DOHH2 (cell line): ENCODE data around the gene NEUROD4.
"Not testable (repeated sequence)": the region's sequence is repeated elsewhere in the genome, so short reads cannot be mapped to it uniquely, and the experiment has no call there.

ENCODE experiments used
- H3F3A ChIP-seq: fragments of 200-600 bp; sonication (generic), shearing (Covaris generic); 2 replicates; pipeline ENCODE4 v1.6.0; 2016; ENCODE audit warnings: antibody characterized with exemption, mild to moderate bottlenecking; ENCODE audit not compliant: control insufficient read depth, insufficient read depth
- H3K27ac ChIP-seq: fragments of 200-600 bp; sonication (generic); 2 replicates; pipeline ENCODE4 v1.5.1; 2014; ENCODE audit warnings: low read depth, mild to moderate bottlenecking, low read length, moderate library complexity
- H3K27me3 ChIP-seq: fragments of 200-600 bp; sonication (generic); 2 replicates; pipeline ENCODE4 v1.6.1; 2014; ENCODE audit warnings: mild to moderate bottlenecking, low read length, mixed read lengths; ENCODE audit not compliant: control insufficient read depth
- H3K36me3 ChIP-seq: fragments of 200-600 bp; sonication (generic); 2 replicates; pipeline ENCODE4 v1.6.1; 2014; ENCODE audit warnings: mild to moderate bottlenecking, low read length, moderate library complexity, mixed read lengths; ENCODE audit not compliant: control insufficient read depth
- H3K4me1 ChIP-seq: fragments of 200-600 bp; sonication (generic); 2 replicates; pipeline ENCODE4 v1.6.1; 2014; ENCODE audit warnings: mild to moderate bottlenecking, low read length, mixed read lengths; ENCODE audit not compliant: control insufficient read depth
- H3K4me2 ChIP-seq: fragments of 200-600 bp; sonication (generic); 2 replicates; pipeline ENCODE4 v1.6.0; 2014; ENCODE audit warnings: mild to moderate bottlenecking, low read length, moderate library complexity
- H3K4me3 ChIP-seq: fragments of 200-600 bp; sonication (generic); 2 replicates; pipeline ENCODE4 v1.5.1; 2014; ENCODE audit warnings: mild to moderate bottlenecking, low read length, mixed read lengths
- H3K79me2 ChIP-seq: fragments of 200-600 bp; sonication (generic); 2 replicates; pipeline ENCODE4 v1.6.1; 2014; ENCODE audit warnings: mild to moderate bottlenecking, low read length, mixed read lengths; ENCODE audit not compliant: control insufficient read depth
- H3K9me2 ChIP-seq: fragments of 200-600 bp; sonication (generic); replicated peaks from 2 replicates; pipeline ENCODE4 v1.6.1; 2014; ENCODE audit warnings: mild to moderate bottlenecking, low read length, mixed read lengths; ENCODE audit not compliant: control insufficient read depth
- H3K9me3 ChIP-seq: fragments of 200-600 bp; sonication (generic); 2 replicates; pipeline ENCODE4 v1.6.1; 2014; ENCODE audit warnings: antibody characterized with exemption, low read length, mixed read lengths; ENCODE audit not compliant: control insufficient read depth, insufficient read depth
- H4K20me1 ChIP-seq: fragments of 200-600 bp; sonication (generic); 2 replicates; pipeline ENCODE4 v1.6.0; 2014; ENCODE audit warnings: low read depth, mild to moderate bottlenecking, antibody characterized with exemption, low read length, moderate library complexity; ENCODE audit not compliant: control insufficient read depth, insufficient read depth
- CTCF ChIP-seq: fragments of 200-600 bp; sonication (generic); IDR thresholded peaks from one replicate; pipeline ENCODE4 v1.5.1; 2014; ENCODE audit warnings: antibody characterized with exemption, mild to moderate bottlenecking, low read depth, low read length; ENCODE audit not compliant: poor library complexity, severe bottlenecking
- EZH2phosphoT487 ChIP-seq: fragments of 200-600 bp; sonication (generic); IDR thresholded peaks from 2 replicates; pipeline ENCODE4 v1.6.1; 2017; ENCODE audit warnings: borderline replicate concordance, mild to moderate bottlenecking, antibody characterized with exemption, low read length, moderate library complexity, mixed read lengths

Gene NEUROD4

GRCh38 chr12:54983536-54984101 is 36.2 kb upstream of the NEUROD4 start:
- H3K27me3 ChIP-seq: no peaks in the 10 kb centered on the region
- TF ChIP-seq CTCF (no peak), EZH2phosphoT487 (no peak)
- peaks cover 41% of the 10 kb centered on the region for H3K79me2 ChIP-seq
- peak overlapping the region; percentile 89 for H3K27ac ChIP-seq
- H3F3A ChIP-seq: peaks cover 25% of the 10 kb centered on the region
- no peaks in the 10 kb centered on the region for H3K9me2 ChIP-seq
- H3K9me3 ChIP-seq: peaks cover 3% of the 10 kb centered on the region; the same call in 1 of the 2 replicates
- peak overlapping the region; percentile 83 for H3K4me3 ChIP-seq
- H3K4me2 ChIP-seq: peak overlapping the region; percentile 92
- H4K20me1 ChIP-seq: no peaks in the 10 kb centered on the region
- peaks cover 71% of the 10 kb centered on the region for H3K4me1 ChIP-seq
- peaks cover 47% of the 10 kb centered on the region for H3K36me3 ChIP-seq

DNA sequence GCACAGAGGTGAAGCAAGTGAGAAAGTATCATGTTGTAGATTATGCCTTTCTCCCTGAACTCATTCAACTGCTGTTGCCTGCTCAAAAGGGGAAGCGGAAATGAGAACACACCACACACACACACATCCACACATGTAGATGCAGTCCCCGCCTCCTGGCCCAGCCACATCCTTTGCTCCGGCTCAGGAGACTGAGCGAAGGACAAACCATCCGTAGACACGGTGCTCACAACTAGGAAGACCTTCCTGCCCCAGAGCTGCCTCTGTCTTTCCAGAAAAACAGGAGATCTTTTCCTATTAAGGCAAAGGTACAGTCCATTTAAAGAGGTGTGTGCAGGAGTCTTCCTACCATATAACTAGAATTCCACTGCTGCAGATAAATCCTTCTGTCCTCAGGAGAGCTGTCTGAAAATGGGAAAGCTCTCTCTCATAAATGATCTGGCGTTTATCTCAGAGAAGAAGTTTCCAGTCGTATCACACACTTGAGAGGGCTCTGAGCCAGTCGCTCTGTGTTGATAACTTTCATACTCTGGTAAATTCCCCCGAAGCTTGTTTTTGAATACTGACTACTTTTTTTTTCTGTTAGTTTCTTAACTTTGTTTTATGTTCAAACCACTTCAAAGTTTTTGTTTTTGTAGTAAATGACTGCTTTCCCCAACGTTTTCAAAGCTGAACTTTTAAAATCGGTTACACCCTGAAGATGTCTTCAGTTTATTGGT is 35.0 kb upstream of the NEUROD4 start, which contains the start of gene TESPA1:
TESPA1 (minus strand) TSS at position 105 of the 719 bp plus-strand sequence. CDS start 10,200 bp downstream, outside the sequence.
- peak within 1 kb of the TSS; percentile 89 for H3K27ac ChIP-seq
- peaks cover 3% of the 10 kb centered on the region; the same call in 1 of the 2 replicates for H3K9me3 ChIP-seq
- no peaks in the 10 kb centered on the region for H3K27me3 ChIP-seq
- H3K4me1 ChIP-seq: peaks cover 81% of the 10 kb centered on the region
- no peak for TF ChIP-seq CTCF
- TF ChIP-seq EZH2phosphoT487: no peak
- peak within 1 kb of the TSS; percentile 92 for H3K4me2 ChIP-seq
- H3K9me2 ChIP-seq: no peaks in the 10 kb centered on the region
- H4K20me1 ChIP-seq: no peaks in the 10 kb centered on the region
- H3K36me3 ChIP-seq: peaks cover 39% of the 10 kb centered on the region
- H3K79me2 ChIP-seq: peaks cover 43% of the 10 kb centered on the region
- peak within 1 kb of the TSS; percentile 83 for H3K4me3 ChIP-seq
- H3F3A ChIP-seq: peaks cover 30% of the 10 kb centered on the region

- H3K4me2 ChIP-seq: peak overlapping the region; percentile 13; the same call in 1 of the 2 replicates
- H3K4me3 ChIP-seq, H3K27me3 ChIP-seq, H3K9me3 ChIP-seq, H3K9me2 ChIP-seq, H4K20me1 ChIP-seq: not testable (repeated sequence)
- H3K4me1 ChIP-seq: peaks cover 98% of the 10 kb centered on the region
- H3F3A ChIP-seq: peaks cover 40% of the 10 kb centered on the region
- H3K27ac ChIP-seq: 0 out of 2 replicates have a peak overlapping the region, but pooled peaks have one; percentile 91
- H3K79me2 ChIP-seq: peaks cover 42% of the 10 kb centered on the region
- H3K36me3 ChIP-seq: peaks cover 31% of the 10 kb centered on the region
These were observed 33.0 kb upstream of the NEUROD4 start for GRCh38 chr12:54986773-54987172.
